Naive B cell (primary cell): ENCODE measurements around the gene ATP2C1. TPM values are rescaled to one million over a fixed set of nuclear protein-coding genes. Genes with fewer than 3 reads are reported as not detected.

ENCODE experiments used
- ATAC-seq, 2 donors: fragments of 150-1000 bp; cut with Tn5 transposase; 2 replicates each; pipeline ENCODE4 v1.10.0; 2021; ENCODE audit warnings: low read depth in 2 of 2, mild to moderate bottlenecking in 2 of 2, moderate library complexity in 2 of 2
- DNase-seq: peaks from one replicate; pipeline ENCODE4 v3.0.0; 2022
- H3K27ac Mint-ChIP-seq, 6 donors: one replicate each; pipeline ENCODE4 v1.8.0; 2020 to 2022; ENCODE audit warnings: mild to moderate bottlenecking in 6 of 6, mixed read lengths in 6 of 6, moderate library complexity in 5 of 6, inconsistent platforms in 2 of 6
- H3K27me3 Mint-ChIP-seq, 3 donors: one replicate each; pipeline ENCODE4 v1.8.0; 2021 to 2022; ENCODE audit warnings: mixed read lengths in 3 of 3, mild to moderate bottlenecking in 1 of 3
- H3K36me3 Mint-ChIP-seq, 2 donors: one replicate each; pipeline ENCODE4 v1.8.0; 2020 to 2022; ENCODE audit warnings: mixed read lengths in 2 of 2, inconsistent platforms in 1 of 2, mild to moderate bottlenecking in 1 of 2
- H3K4me1 Mint-ChIP-seq, 3 donors: one replicate each; pipeline ENCODE4 v1.8.0; 2020 to 2022; ENCODE audit warnings: mixed read lengths in 3 of 3, inconsistent platforms in 1 of 3, mild to moderate bottlenecking in 1 of 3, moderate library complexity in 1 of 3
- H3K4me3 Mint-ChIP-seq, 8 donors: one replicate each; pipeline ENCODE4 v1.8.0; 2020 to 2022; ENCODE audit warnings: mild to moderate bottlenecking in 8 of 8, mixed read lengths in 8 of 8, moderate library complexity in 8 of 8, inconsistent platforms in 2 of 8
- H3K9me3 Mint-ChIP-seq, 7 donors: one replicate each; pipeline ENCODE4 v1.8.0; 2020 to 2022; ENCODE audit warnings: mixed read lengths in 7 of 7, mild to moderate bottlenecking in 5 of 7, inconsistent platforms in 2 of 7, moderate library complexity in 1 of 7
- polyA plus RNA-seq, 6 donors: library from polyadenylated mRNA; unstranded; fragments of 300-500 nt; fragmentation: Illumina TruSeq; gene quantifications; one replicate each; pipeline ENCODE4 v1.2.3, GENCODE V29; 2021; ENCODE audit warnings: low read depth in 6 of 6

ATP2C1 gene
- polyA plus RNA-seq, 6 donors from 2014 or later: 8.6 to 17.5 (median 12.7) TPM

GRCh38 chr3:130933801-130934345, 40.0 kb downstream of the ATP2C1 start:
- Mint-ChIP-seq H3K36me3 (peaks cover 0 to 17% of the 10 kb centered on the region in 2 donors), H3K4me3 (no peak overlapping the region), H3K4me1 (peaks cover 0 to 6% (median 4%) of the 10 kb centered on the region in 3 donors), H3K9me3 (no peaks in the 10 kb centered on the region), H3K27me3 (no peaks in the 10 kb centered on the region), H3K27ac (no peak overlapping the region)
- DNase-seq (no peak), ATAC-seq (no peak)

GRCh38 chr3:130934442-130935089, 40.7 kb downstream of the ATP2C1 start:
- Mint-ChIP-seq H3K36me3 (peaks cover 0 to 17% of the 10 kb centered on the region in 2 donors), H3K4me3 (no peak overlapping the region), H3K27me3 (no peaks in the 10 kb centered on the region), H3K9me3 (no peaks in the 10 kb centered on the region), H3K27ac (no peak overlapping the region), H3K4me1 (peaks cover 0 to 5% (median 4%) of the 10 kb centered on the region in 3 donors)
- DNase-seq: no peak
- ATAC-seq: no peak

- Mint-ChIP-seq H3K36me3 (peaks cover 0 to 23% of the 10 kb centered on the region in 2 donors), H3K27me3 (no peaks in the 10 kb centered on the region), H3K27ac (no peak overlapping the region), H3K9me3 (no peaks in the 10 kb centered on the region), H3K4me1 (no peaks in the 10 kb centered on the region), H3K4me3 (no peak overlapping the region)
- DNase-seq (no peak), ATAC-seq (no peak)
These were observed 42.0 kb downstream of the ATP2C1 start for GRCh38 chr3:130935761-130936492.

- Mint-ChIP-seq H3K27ac (peak overlapping the region in 1 of 6 donors; percentile 76), H3K4me1 (no peaks in the 10 kb centered on the region), H3K36me3 (peaks cover 20 to 31% of the 10 kb centered on the region in 2 donors), H3K4me3 (no peak overlapping the region), H3K27me3 (no peaks in the 10 kb centered on the region), H3K9me3 (no peaks in the 10 kb centered on the region)
- no peak for ATAC-seq
- DNase-seq: no peak
These were observed 45.9 kb downstream of the ATP2C1 start for GRCh38 chr3:130939753-130940152.

GRCh38 chr3:130941793-130942192, 47.9 kb downstream of the ATP2C1 start:
- H3K4me1 Mint-ChIP-seq: no peaks in the 10 kb centered on the region
- H3K27ac Mint-ChIP-seq: peak overlapping the region in 3 of 6 donors; percentile 1 to 63 (median 3)
- no peaks in the 10 kb centered on the region for H3K9me3 Mint-ChIP-seq
- no peak overlapping the region for H3K4me3 Mint-ChIP-seq
- DNase-seq (no peak), ATAC-seq (no peak)
- no peaks in the 10 kb centered on the region for H3K27me3 Mint-ChIP-seq
- H3K36me3 Mint-ChIP-seq: peaks cover 28 to 44% of the 10 kb centered on the region in 2 donors

GRCh38 chr3:130946882-130947281, 53.0 kb downstream of the ATP2C1 start:
- H3K4me3 Mint-ChIP-seq: no peak overlapping the region
- H3K27ac Mint-ChIP-seq: no peak overlapping the region
- peaks cover 42 to 48% of the 10 kb centered on the region in 2 donors for H3K36me3 Mint-ChIP-seq
- no peaks in the 10 kb centered on the region for H3K4me1 Mint-ChIP-seq
- DNase-seq (no peak), ATAC-seq (no peak)
- no peaks in the 10 kb centered on the region for H3K9me3 Mint-ChIP-seq
- no peaks in the 10 kb centered on the region for H3K27me3 Mint-ChIP-seq

GRCh38 chr3:130948001-130948773, 54.3 kb downstream of the ATP2C1 start:
- Mint-ChIP-seq H3K9me3 (no peaks in the 10 kb centered on the region), H3K4me1 (no peaks in the 10 kb centered on the region), H3K4me3 (no peak overlapping the region), H3K36me3 (peaks cover 29 to 56% of the 10 kb centered on the region in 2 donors), H3K27ac (peak overlapping the region in 1 of 6 donors; percentile 52), H3K27me3 (no peaks in the 10 kb centered on the region)
- ATAC-seq (no peak), DNase-seq (no peak)

- Mint-ChIP-seq H3K4me1 (no peaks in the 10 kb centered on the region), H3K4me3 (no peak overlapping the region), H3K27me3 (no peaks in the 10 kb centered on the region), H3K36me3 (peaks cover 29 to 57% of the 10 kb centered on the region in 2 donors), H3K9me3 (no peaks in the 10 kb centered on the region), H3K27ac (peak overlapping the region in 1 of 6 donors; percentile 12)
- ATAC-seq (no peak), DNase-seq (no peak)
These were observed 55.0 kb downstream of the ATP2C1 start for GRCh38 chr3:130948929-130949328.

- Mint-ChIP-seq H3K27ac (peak overlapping the region in 2 of 6 donors; percentile 23 to 54), H3K36me3 (peaks cover 36 to 52% of the 10 kb centered on the region in 2 donors), H3K27me3 (no peaks in the 10 kb centered on the region), H3K9me3 (no peaks in the 10 kb centered on the region), H3K4me3 (peak overlapping the region in 1 of 8 donors; percentile 38), H3K4me1 (no peaks in the 10 kb centered on the region)
- DNase-seq (no peak), ATAC-seq (no peak)
These were observed 56.2 kb downstream of the ATP2C1 start for GRCh38 chr3:130950124-130950523.

GRCh38 chr3:130950641-130951040, 56.8 kb downstream of the ATP2C1 start:
- Mint-ChIP-seq H3K36me3 (peaks cover 37 to 51% of the 10 kb centered on the region in 2 donors), H3K27ac (no peak overlapping the region), H3K4me1 (no peaks in the 10 kb centered on the region)

GRCh38 chr3:130955481-130955880, 61.6 kb downstream of the ATP2C1 start:
- no peak for DNase-seq
- H3K36me3 Mint-ChIP-seq: peaks cover 25 to 35% of the 10 kb centered on the region in 2 donors
- H3K27me3 Mint-ChIP-seq: no peaks in the 10 kb centered on the region
- no peak overlapping the region for H3K4me3 Mint-ChIP-seq
- H3K4me1 Mint-ChIP-seq: no peaks in the 10 kb centered on the region
- H3K27ac Mint-ChIP-seq: no peak overlapping the region
- ATAC-seq: no peak
- H3K9me3 Mint-ChIP-seq: no peaks in the 10 kb centered on the region

More at GRCh38 chr3:130950641-130951040, 56.8 kb downstream of the ATP2C1 start:
- Mint-ChIP-seq H3K27me3 (no peaks in the 10 kb centered on the region), H3K4me3 (no peak overlapping the region), H3K9me3 (no peaks in the 10 kb centered on the region)
- DNase-seq: no peak
- no peak for ATAC-seq

GRCh38 chr3:130956281-130956680, 62.4 kb downstream of the ATP2C1 start:
- Mint-ChIP-seq H3K27me3 (no peaks in the 10 kb centered on the region), H3K4me3 (no peak overlapping the region), H3K9me3 (no peaks in the 10 kb centered on the region), H3K27ac (no peak overlapping the region), H3K36me3 (peaks cover 30 to 39% of the 10 kb centered on the region in 2 donors), H3K4me1 (no peaks in the 10 kb centered on the region)
- ATAC-seq (no peak), DNase-seq (no peak)

GRCh38 chr3:130956721-130957120, 62.8 kb downstream of the ATP2C1 start:
- H3K4me3 Mint-ChIP-seq: no peak overlapping the region
- H3K36me3 Mint-ChIP-seq: peaks cover 30 to 39% of the 10 kb centered on the region in 2 donors

More at GRCh38 chr3:130956721-130957120, 62.8 kb downstream of the ATP2C1 start:
- Mint-ChIP-seq H3K9me3 (no peaks in the 10 kb centered on the region), H3K27ac (no peak overlapping the region), H3K27me3 (no peaks in the 10 kb centered on the region), H3K4me1 (no peaks in the 10 kb centered on the region)
- DNase-seq (no peak), ATAC-seq (no peak)
